Duodenal mucosa (tissue), 2 donors: ENCODE results near the gene BCAS2.

Experiments
- H3K27ac ChIP-seq: one replicate; pipeline ENCODE4 v1.7.0; 2013; ENCODE audit warnings: low read depth, low read length
- H3K27me3 ChIP-seq, 2 donors: one replicate each; pipeline ENCODE4 v1.7.0; 2013; ENCODE audit warnings: low read length in 2 of 2, control low read depth in 1 of 2; ENCODE audit not compliant: insufficient read depth in 2 of 2, control insufficient read depth in 1 of 2
- H3K36me3 ChIP-seq, 2 donors: one replicate each; pipeline ENCODE4 v1.7.0; 2013; ENCODE audit warnings: low read length in 2 of 2, control low read depth in 1 of 2; ENCODE audit not compliant: insufficient read depth in 2 of 2, control insufficient read depth in 1 of 2
- H3K4me1 ChIP-seq, 2 donors: one replicate each; pipeline ENCODE4 v1.7.0; 2013; ENCODE audit warnings: low read length in 2 of 2, control low read depth in 1 of 2; ENCODE audit not compliant: insufficient read depth in 2 of 2, control insufficient read depth in 1 of 2
- H3K4me3 ChIP-seq, 2 donors: one replicate each; pipeline ENCODE4 v1.7.0; 2013; ENCODE audit warnings: low read length in 2 of 2, low read depth in 1 of 2
- H3K9ac ChIP-seq, 2 donors: one replicate each; pipeline ENCODE4 v1.7.0; 2013; ENCODE audit warnings: low read length in 2 of 2, low read depth in 1 of 2
- H3K9me3 ChIP-seq, 2 donors: one replicate each; pipeline ENCODE4 v1.7.0; 2013; ENCODE audit warnings: low read length in 2 of 2, control low read depth in 1 of 2; ENCODE audit not compliant: control insufficient read depth in 1 of 2

The BCAS2 gene

DNA sequence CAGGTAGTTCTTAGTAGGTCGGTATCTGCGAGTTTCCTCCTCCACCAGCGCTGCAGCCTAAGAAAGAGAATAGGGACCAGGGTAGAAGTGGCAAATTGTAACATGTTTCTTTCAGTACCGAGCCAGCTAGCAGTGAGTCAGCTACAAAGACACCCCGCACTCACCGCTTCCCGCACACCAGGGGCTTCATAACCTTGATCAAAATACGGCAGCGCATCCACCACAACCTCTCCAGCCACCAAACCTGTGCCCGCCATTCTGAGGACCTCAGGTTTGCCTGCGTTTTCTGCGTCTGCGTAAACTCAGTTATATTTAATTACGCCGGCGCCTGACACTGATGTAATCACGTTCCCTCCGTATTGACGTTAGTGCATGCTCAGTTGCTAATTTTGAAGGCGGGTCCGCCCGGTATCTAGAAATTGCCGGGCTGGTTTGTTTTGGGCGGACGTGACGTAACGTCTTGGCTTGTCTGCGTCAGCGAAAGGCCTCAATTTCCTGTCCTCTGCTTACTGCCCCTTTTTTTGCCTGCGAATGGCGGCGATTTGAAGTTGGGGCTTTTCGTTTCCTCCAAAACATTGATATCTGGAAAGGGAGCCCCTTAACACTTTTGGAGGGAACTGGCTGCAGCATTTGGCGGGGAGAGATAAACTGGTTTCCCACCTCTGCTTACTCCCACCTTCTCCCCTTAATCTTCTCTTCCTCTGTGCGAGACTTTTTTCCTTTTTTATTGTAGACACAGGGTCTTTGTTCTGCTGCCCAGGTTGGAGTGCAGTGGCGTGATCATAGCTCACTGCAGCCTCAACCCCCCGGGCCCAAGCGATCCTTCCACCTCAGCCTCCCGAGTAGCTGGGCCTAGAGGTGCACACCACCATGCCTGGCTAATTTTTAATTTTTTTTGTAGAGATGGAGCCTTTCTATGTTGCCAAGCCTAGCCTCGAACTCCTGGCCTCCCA, at the start of gene BCAS2:
Gene BCAS2 (minus strand): TSS at position 281 of the 953 bp plus-strand sequence. CDS start 24 bp downstream, at position 257.
- Histone ChIP-seq H3K36me3 (peaks cover 8 to 23% of the 10 kb centered on the region in 2 donors), H3K4me1 (peaks cover 12 to 14% of the 10 kb centered on the region in 2 donors), H3K9ac (peak within 1 kb of the TSS; percentile 91 to 99), H3K27me3 (no peaks in the 10 kb centered on the region), H3K27ac (peak within 1 kb of the TSS; percentile 77), H3K4me3 (peak within 1 kb of the TSS; percentile 93 to 98), H3K9me3 (no peaks in the 10 kb centered on the region)

- Histone ChIP-seq H3K9me3 (no peaks in the 10 kb centered on the region), H3K36me3 (no peaks in the 10 kb centered on the region), H3K27ac (no peak overlapping the region), H3K9ac (no peak overlapping the region), H3K27me3 (no peaks in the 10 kb centered on the region), H3K4me3 (no peak overlapping the region), H3K4me1 (no peaks in the 10 kb centered on the region)
Measured at GRCh38 chr1:114627107-114627506, 45.7 kb upstream of the BCAS2 start.

- Histone ChIP-seq H3K9ac (no peak overlapping the region), H3K4me3 (no peak overlapping the region), H3K27ac (no peak overlapping the region), H3K4me1 (no peaks in the 10 kb centered on the region), H3K36me3 (no peaks in the 10 kb centered on the region), H3K27me3 (no peaks in the 10 kb centered on the region), H3K9me3 (no peaks in the 10 kb centered on the region)
Measured at GRCh38 chr1:114623364-114623763, 41.9 kb upstream of the BCAS2 start.

DNA sequence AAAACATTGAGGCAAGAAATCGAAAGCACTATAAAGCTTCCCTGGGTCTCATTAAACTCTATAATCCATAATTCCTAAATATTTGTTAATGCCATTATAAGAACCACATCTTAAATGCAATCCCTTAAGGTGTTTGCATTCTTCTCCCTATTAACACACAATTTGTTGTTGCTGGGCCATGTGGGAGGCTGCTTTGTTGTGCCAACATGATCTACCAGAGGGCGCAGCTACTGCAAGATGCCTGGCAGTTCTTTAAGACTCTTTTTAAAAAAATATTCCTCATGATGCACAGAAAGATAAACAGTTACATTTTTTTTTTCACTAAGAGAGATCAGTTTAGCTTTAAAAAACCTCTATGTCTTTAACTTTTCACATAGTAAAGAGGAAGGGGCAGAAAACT, 39.0 kb upstream of the BCAS2 start:
- no peaks in the 10 kb centered on the region for H3K9me3 ChIP-seq
- H3K9ac ChIP-seq = no peak overlapping the region
- H3K27me3 ChIP-seq = no peaks in the 10 kb centered on the region
- no peaks in the 10 kb centered on the region for H3K36me3 ChIP-seq
- no peaks in the 10 kb centered on the region for H3K4me1 ChIP-seq
- no peak overlapping the region for H3K27ac ChIP-seq
- H3K4me3 ChIP-seq = no peak overlapping the region

- no peaks in the 10 kb centered on the region for H3K9me3 ChIP-seq
- H3K4me1 ChIP-seq = no peaks in the 10 kb centered on the region
- no peak overlapping the region for H3K9ac ChIP-seq
- H3K36me3 ChIP-seq = no peaks in the 10 kb centered on the region
- H3K27me3 ChIP-seq = no peaks in the 10 kb centered on the region
- H3K4me3 ChIP-seq = no peak overlapping the region
- no peak overlapping the region for H3K27ac ChIP-seq
Measured at GRCh38 chr1:114618606-114619005, 37.2 kb upstream of the BCAS2 start.

DNA sequence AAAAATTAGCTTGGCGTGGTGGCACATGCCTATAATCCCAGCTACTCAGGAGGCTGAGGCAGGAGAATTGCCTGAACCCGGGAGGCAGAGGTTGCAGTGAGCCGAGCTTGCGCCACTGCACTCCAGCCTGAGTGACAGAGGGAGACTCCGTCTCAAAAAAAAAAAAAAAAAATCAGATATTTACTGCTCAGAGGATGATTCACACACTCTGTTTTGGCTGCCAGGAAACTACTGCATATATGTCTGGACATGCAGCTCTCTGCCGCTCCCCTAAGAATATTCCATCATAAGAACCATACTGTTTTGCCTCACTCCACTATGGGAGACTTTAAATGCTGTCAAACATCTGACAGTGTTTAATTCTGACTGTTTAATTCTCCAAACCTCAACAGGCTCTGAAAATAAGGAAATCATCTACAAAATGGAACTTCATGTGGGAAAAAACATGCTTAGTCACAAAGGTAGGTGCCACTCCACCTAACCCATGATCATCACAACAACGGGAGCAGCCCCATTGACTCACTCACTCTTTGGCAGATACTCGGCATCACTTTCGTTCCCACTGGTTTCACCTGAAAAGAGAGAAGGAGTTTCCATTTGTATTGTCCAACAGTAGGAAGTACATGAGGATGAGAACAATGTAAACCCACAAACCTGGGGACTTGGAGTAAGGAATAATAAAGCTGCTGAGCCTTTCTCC, 29.3 kb upstream of the BCAS2 start:
- H3K4me3 ChIP-seq = no peak overlapping the region
- H3K27ac ChIP-seq = no peak overlapping the region
- H3K27me3 ChIP-seq = no peaks in the 10 kb centered on the region
- no peaks in the 10 kb centered on the region for H3K36me3 ChIP-seq
- no peak overlapping the region for H3K9ac ChIP-seq
- no peaks in the 10 kb centered on the region for H3K9me3 ChIP-seq
- no peaks in the 10 kb centered on the region for H3K4me1 ChIP-seq

DNA sequence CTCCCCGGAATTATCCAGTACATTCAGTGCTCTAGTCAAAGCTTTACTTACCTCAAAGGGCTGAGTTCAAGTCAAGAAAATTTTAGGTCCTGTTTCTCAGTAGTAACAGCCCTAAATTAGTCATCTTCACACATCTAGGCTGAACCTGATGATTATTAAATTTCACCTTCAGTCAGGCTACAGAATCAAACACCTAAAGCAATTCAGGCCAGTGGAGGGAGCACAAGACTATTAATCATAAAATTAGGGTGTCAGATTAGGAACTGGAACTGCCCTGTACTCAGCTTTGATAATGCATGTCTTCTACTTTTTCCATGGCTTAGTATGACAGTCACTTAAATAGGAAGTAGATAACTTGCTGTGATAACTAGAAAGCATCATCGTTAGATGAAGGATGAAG, 28.4 kb upstream of the BCAS2 start:
- H3K4me3 ChIP-seq = no peak overlapping the region
- H3K9ac ChIP-seq = no peak overlapping the region

DNA sequence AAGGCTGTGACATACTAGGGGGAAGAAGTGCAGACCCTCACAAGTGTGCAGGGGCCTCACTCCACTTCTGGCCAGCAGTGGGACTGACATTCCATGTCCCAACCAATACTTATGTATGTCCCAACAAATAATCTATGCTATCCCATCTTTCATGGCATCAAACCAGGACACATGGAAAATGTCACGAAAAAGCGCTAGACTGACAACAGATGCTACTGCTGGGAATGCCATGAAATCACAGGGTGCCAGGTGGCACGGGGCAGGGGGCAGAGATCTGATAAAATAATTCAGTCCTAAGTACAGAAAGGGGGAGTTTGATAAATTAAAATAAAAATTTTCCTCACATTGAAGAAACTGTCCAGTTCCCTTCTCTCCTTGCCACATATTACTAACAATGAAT, 27.6 kb upstream of the BCAS2 start:
- no peaks in the 10 kb centered on the region for H3K4me1 ChIP-seq
- no peaks in the 10 kb centered on the region for H3K9me3 ChIP-seq
- no peak overlapping the region for H3K9ac ChIP-seq
- H3K27ac ChIP-seq = no peak overlapping the region
- no peak overlapping the region for H3K4me3 ChIP-seq
- no peaks in the 10 kb centered on the region for H3K27me3 ChIP-seq
- H3K36me3 ChIP-seq = no peaks in the 10 kb centered on the region

More for the DNA sequence above, 28.4 kb upstream of the BCAS2 start:
- Histone ChIP-seq H3K36me3 (no peaks in the 10 kb centered on the region), H3K9me3 (no peaks in the 10 kb centered on the region), H3K27me3 (no peaks in the 10 kb centered on the region), H3K27ac (no peak overlapping the region), H3K4me1 (no peaks in the 10 kb centered on the region)

- Histone ChIP-seq H3K4me1 (no peaks in the 10 kb centered on the region), H3K36me3 (peaks cover 0 to 2% of the 10 kb centered on the region in 2 donors), H3K4me3 (no peak overlapping the region), H3K9ac (no peak overlapping the region), H3K27ac (no peak overlapping the region), H3K27me3 (no peaks in the 10 kb centered on the region), H3K9me3 (no peaks in the 10 kb centered on the region)
Measured at GRCh38 chr1:114607223-114607622, 25.8 kb upstream of the BCAS2 start.

- no peaks in the 10 kb centered on the region for H3K36me3 ChIP-seq
- H3K27ac ChIP-seq = no peak overlapping the region
- no peaks in the 10 kb centered on the region for H3K27me3 ChIP-seq
Measured at GRCh38 chr1:114597949-114598348, 16.5 kb upstream of the BCAS2 start.

More at GRCh38 chr1:114597949-114598348, 16.5 kb upstream of the BCAS2 start:
- no peaks in the 10 kb centered on the region for H3K4me1 ChIP-seq
- no peaks in the 10 kb centered on the region for H3K9me3 ChIP-seq
- no peak overlapping the region for H3K9ac ChIP-seq
- no peak overlapping the region for H3K4me3 ChIP-seq
